Hematopoietic multipotent progenitor cell (in vitro differentiated cells): ENCODE measurements around the gene PRR15L. TPM values are rescaled to one million over a fixed set of nuclear protein-coding genes. Genes with fewer than 3 reads are reported as not detected.

Source experiments
- DNase-seq, 3 donors: peaks; one replicate each; pipeline ENCODE4 v3.0.0-alpha.2; 2011 to 2015; ENCODE audit warnings: low read depth in 2 of 3, low spot score in 2 of 3
- total RNA-seq: library from RNA; depleted of rRNA; stranded (reverse); fragments of >200 nt; gene quantifications from one replicate; pipeline ENCODE4 v1.2.3, GENCODE V29; 2012

Gene PRR15L
- total RNA-seq, 1 donor: not detected

GRCh38 chr17:47907932-47908562 lies 49.6 kb downstream of the PRR15L start:
- DNase-seq: peak in 1 of 3 donors; percentile 23

- no peak for DNase-seq
Measured at GRCh38 chr17:47906443-47906842, 51.2 kb downstream of the PRR15L start.

GRCh38 chr17:47905221-47905733 lies 52.4 kb downstream of the PRR15L start:
- DNase-seq: no peak

GRCh38 chr17:47902039-47902744 lies 55.5 kb downstream of the PRR15L start:
- no peak for DNase-seq

Other genes with a start within 250 kb of the PRR15L start
- 0.27 TPM for gene TBX21, start 224.6 kb downstream of the PRR15L start, total RNA-seq
- gene OSBPL7, start 136.1 kb downstream of the PRR15L start, total RNA-seq: 29.6 TPM
- 93.2 TPM for gene MRPL10, start 126.3 kb downstream of the PRR15L start, total RNA-seq
- gene LRRC46, start 126.2 kb downstream of the PRR15L start, total RNA-seq: 0.27 TPM
- gene SCRN2, start 116.6 kb downstream of the PRR15L start, total RNA-seq: 110 TPM
- 0.27 TPM for gene SP6, start 106.7 kb downstream of the PRR15L start, total RNA-seq
- gene SP2, start 61.6 kb downstream of the PRR15L start, total RNA-seq: 7.5 TPM
- 26.7 TPM for gene PNPO, start 16.3 kb downstream of the PRR15L start, total RNA-seq
- 102 TPM for gene CDK5RAP3, start 13.2 kb upstream of the PRR15L start, total RNA-seq
- gene COPZ2, start 79.9 kb upstream of the PRR15L start, total RNA-seq: not detected
- 39.0 TPM for gene NFE2L1, start 90.5 kb upstream of the PRR15L start, total RNA-seq
- 8.6 TPM for gene CBX1, start 143.6 kb upstream of the PRR15L start, total RNA-seq
- gene SNX11, start 149.9 kb upstream of the PRR15L start, total RNA-seq: 7.3 TPM